Stomach (tissue), 9 donors: ENCODE data around the gene A1CF. TPM values are rescaled to one million over a fixed set of nuclear protein-coding genes. Genes with fewer than 3 reads are reported as not detected.

Experiments used
- DNase-seq, 2 donors: peaks; one replicate each; pipeline versions ENCODE4 v3.0.0 to v3.0.0-alpha.2; 2013 to 2019
- H3K27ac ChIP-seq, 5 donors: fragments of 200-600 bp in 4 of 5; sonication (generic) in 4 of 5; one replicate each; pipeline ENCODE4 v1.5.1; 2013 to 2019; ENCODE audit warnings: mild to moderate bottlenecking in 1 of 5, moderate library complexity in 1 of 5
- H3K27me3 ChIP-seq, 3 donors: fragments of 200-600 bp; sonication (generic); one replicate each; pipeline ENCODE4 v1.5.1; 2017 to 2019; ENCODE audit warnings: mixed run types in 1 of 3
- H3K36me3 ChIP-seq, 4 donors: fragments of 200-600 bp; sonication (generic); 1 replicate in 3 of 4; 2 replicates in 1 of 4; pipeline ENCODE4 v1.5.1; 2016 to 2019
- H3K4me1 ChIP-seq, 4 donors: fragments of 200-600 bp; sonication (generic); one replicate each; pipeline ENCODE4 v1.5.1; 2016 to 2019
- H3K4me3 ChIP-seq, 4 donors: fragments of 200-600 bp; sonication (generic) in 3 of 4; one replicate each; pipeline ENCODE4 v1.5.1; 2016 to 2019; ENCODE audit warnings: mild to moderate bottlenecking in 1 of 4
- H3K9me3 ChIP-seq, 4 donors: fragments of 200-600 bp; sonication (generic); one replicate each; pipeline ENCODE4 v1.5.1; 2016 to 2019
- CTCF ChIP-seq, 7 experiments: fragments of 450-650 bp in 4 of 7; fragments of 200-600 bp in 3 of 7; sonication (generic) in 3 of 7; IDR thresholded peaks; one replicate each; pipeline ENCODE4 v1.5.1; 2016 to 2019; ENCODE audit warnings: antibody characterized with exemption in 7 of 7, control low read depth in 2 of 7, mild to moderate bottlenecking in 1 of 7
- EP300 ChIP-seq: sonication (generic); formaldehyde crosslinking; IDR thresholded peaks from one replicate; pipeline ENCODE4 v1.6.1; 2017; ENCODE audit warnings: antibody characterized with exemption
- POLR2A ChIP-seq, 4 donors: fragments of 450-650 bp; IDR thresholded peaks; one replicate each; pipeline ENCODE4 v1.6.1; 2016; ENCODE audit warnings: antibody characterized with exemption in 4 of 4, control low read depth in 2 of 4, mild to moderate bottlenecking in 1 of 4, moderate library complexity in 1 of 4
- POLR2AphosphoS5 ChIP-seq, 3 donors: sonication (generic); formaldehyde crosslinking; IDR thresholded peaks; one replicate each; pipeline ENCODE4 v1.6.1; 2016; ENCODE audit warnings: antibody characterized with exemption in 3 of 3
- WGBS, 5 donors: extraction: QIAGEN DNeasy Blood & Tissue Kit in 3 of 5; methylation state at CpG; one replicate each; pipeline versions ENCODE4 v1.1.5 to v1.1.7; 2013 to 2018; 5-methylcytosine and 5-hydroxymethylcytosine counted together
- intact Hi-C: fragments of 100-400 bp; cut with DNase I; formaldehyde crosslinking; loops from one replicate; pipeline ENCODE4 v1.15.1; 2023; ENCODE audit warnings: low total_unique reads
- polyA plus RNA-seq, 3 donors: library from polyadenylated mRNA; stranded (reverse); fragments of 200-250 nt; gene quantifications; one replicate each; pipeline ENCODE4 v1.2.3, GENCODE V29; 2013
- total RNA-seq, 5 donors: library from RNA; depleted of rRNA; stranded (reverse); fragments of >200 nt; gene quantifications; one replicate each; pipeline versions ENCODE4 v1.1.0 to v1.2.3, GENCODE V29; 2014 to 2016
- donor health status: healthy with polysubstance abuse.
- donor health status: Bipolar disorder and iron deficiency.
- donor health status: healthy.

A1CF gene
- total and polyA plus RNA-seq, 8 donors: 0.05 to 29.5 (median 0.45) TPM; not detected in 2

DNA sequence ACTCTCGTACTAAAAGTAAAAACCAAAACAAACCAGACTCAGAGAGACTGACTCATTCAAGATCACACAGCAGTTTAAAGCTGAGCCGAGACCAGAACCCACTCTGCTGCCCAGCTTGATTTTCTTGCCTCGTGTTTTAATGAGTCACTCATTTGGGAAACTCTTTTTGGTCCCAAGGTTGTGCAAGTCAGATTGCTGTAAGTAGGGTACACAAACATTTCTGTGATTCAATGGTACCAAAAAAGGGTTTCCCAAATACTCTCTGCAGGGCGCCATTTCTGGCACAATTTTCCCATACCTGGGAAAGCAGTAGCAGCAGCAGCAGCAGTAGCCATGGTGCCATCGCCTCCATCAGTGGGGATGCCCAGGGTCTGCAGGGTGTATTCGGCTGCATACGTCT lies 75.8 kb downstream of the A1CF start:
- Histone ChIP-seq H3K27me3 (no peaks in the 10 kb centered on the region), H3K36me3 (no peaks in the 10 kb centered on the region), H3K4me1 (no peaks in the 10 kb centered on the region), H3K9me3 (no peaks in the 10 kb centered on the region), H3K4me3 (no peak overlapping the region), H3K27ac (no peak overlapping the region)
- no peak for TF ChIP-seq EP300
- no peak for TF ChIP-seq CTCF (IDR thresholded peaks at IDR 0.05)
- TF ChIP-seq POLR2A (IDR thresholded peaks at IDR 0.05): no peak
- TF ChIP-seq POLR2AphosphoS5 (IDR thresholded peaks at IDR 0.05): no peak
- intact Hi-C loops: no loop called here
- no peak for DNase-seq
- WGBS, 5 donors: 87 to 94% (median 90%) methylated on average over 7 of the region's 7 CpGs

DNA sequence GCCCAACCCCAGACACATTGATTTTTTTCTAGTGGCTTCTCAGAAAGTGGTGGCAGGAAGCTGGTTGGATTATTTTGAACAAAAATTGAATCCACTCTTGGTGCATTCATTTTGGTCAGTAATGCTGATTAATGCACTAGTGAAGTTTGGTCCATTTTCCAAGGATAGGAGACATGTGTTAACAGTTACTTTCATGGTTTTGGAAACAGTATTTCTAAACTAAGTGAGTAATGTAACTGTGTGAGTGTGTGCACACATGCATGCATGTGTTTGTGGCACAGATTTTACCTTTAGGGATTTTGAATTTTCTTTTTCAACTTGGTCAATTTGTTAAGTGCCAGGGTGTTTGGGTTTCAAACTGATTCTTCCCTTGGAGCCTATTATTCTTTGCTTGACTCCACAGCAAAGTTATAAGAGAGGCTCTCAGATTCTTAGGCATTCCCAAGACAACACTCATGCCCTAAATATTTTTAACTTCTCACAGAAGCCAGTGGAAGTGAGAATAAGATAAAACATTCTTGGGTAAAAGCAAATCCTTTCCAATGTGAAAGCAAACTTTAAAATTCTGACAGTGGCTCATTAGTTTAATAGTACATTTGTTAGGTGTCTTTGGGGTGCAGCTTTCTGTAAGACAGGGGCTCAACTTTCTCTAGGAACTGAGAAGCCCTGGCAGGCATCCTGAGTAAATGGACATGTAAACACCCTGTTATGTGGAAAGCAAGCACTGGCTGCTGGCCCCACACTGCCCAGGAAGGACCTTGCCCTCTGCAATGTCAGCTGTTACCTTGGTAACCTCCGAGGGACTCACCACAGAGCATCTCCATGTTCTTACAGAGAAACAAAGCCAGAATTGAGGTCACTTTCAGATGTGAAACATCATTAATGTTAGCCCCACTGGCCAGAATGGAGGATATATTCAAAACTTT lies 77.3 kb downstream of the A1CF start:
- peak in 1 of 2 donors; percentile 56 for DNase-seq
- intact Hi-C loops: no loop called here
- Histone ChIP-seq H3K27ac (no peak overlapping the region), H3K36me3 (no peaks in the 10 kb centered on the region), H3K27me3 (no peaks in the 10 kb centered on the region), H3K4me1 (no peaks in the 10 kb centered on the region), H3K4me3 (no peak overlapping the region), H3K9me3 (no peaks in the 10 kb centered on the region)
- TF ChIP-seq POLR2AphosphoS5 (IDR thresholded peaks at IDR 0.05) (no peak), EP300 (no peak), CTCF (IDR thresholded peaks at IDR 0.05) (no peak), POLR2A (IDR thresholded peaks at IDR 0.05) (no peak)
- WGBS, 5 donors: 6 to 18% (median 10%) methylated on average over 1 of the region's 1 CpG

GRCh38 chr10:50805981-50806622 lies 79.3 kb downstream of the A1CF start:
- intact Hi-C loops: no loop called here
- TF ChIP-seq CTCF (IDR thresholded peaks at IDR 0.05): no peak
- TF ChIP-seq EP300: no peak
- no peak for TF ChIP-seq POLR2A (IDR thresholded peaks at IDR 0.05)
- no peak for TF ChIP-seq POLR2AphosphoS5 (IDR thresholded peaks at IDR 0.05)
- no peak for DNase-seq
- no peak overlapping the region for H3K27ac ChIP-seq
- H3K4me3 ChIP-seq: no peak overlapping the region
- H3K36me3 ChIP-seq: no peaks in the 10 kb centered on the region
- no peaks in the 10 kb centered on the region for H3K9me3 ChIP-seq
- 9 to 31% (median 24%) methylated on average over 2 of the region's 2 CpGs for whole genome bisulfite sequencing, 5 donors
- no peaks in the 10 kb centered on the region for H3K4me1 ChIP-seq
- H3K27me3 ChIP-seq: no peaks in the 10 kb centered on the region

- H3K9me3 ChIP-seq: no peaks in the 10 kb centered on the region
- 80 to 91% (median 86%) methylated on average over 1 of the region's 1 CpG for WGBS, 5 donors
- intact Hi-C loops: no loop called here
- no peak for DNase-seq
- H3K4me3 ChIP-seq: no peak overlapping the region
- H3K27me3 ChIP-seq: no peaks in the 10 kb centered on the region
- H3K36me3 ChIP-seq: no peaks in the 10 kb centered on the region
- no peaks in the 10 kb centered on the region for H3K4me1 ChIP-seq
- no peak overlapping the region for H3K27ac ChIP-seq
- no peak for TF ChIP-seq CTCF (IDR thresholded peaks at IDR 0.05)
- TF ChIP-seq POLR2A (IDR thresholded peaks at IDR 0.05): no peak
- TF ChIP-seq EP300: no peak
Observed at GRCh38 chr10:50799595-50799994, 85.8 kb downstream of the A1CF start.
